Measurements from ENCODE around the gene BTRC.

DNA sequence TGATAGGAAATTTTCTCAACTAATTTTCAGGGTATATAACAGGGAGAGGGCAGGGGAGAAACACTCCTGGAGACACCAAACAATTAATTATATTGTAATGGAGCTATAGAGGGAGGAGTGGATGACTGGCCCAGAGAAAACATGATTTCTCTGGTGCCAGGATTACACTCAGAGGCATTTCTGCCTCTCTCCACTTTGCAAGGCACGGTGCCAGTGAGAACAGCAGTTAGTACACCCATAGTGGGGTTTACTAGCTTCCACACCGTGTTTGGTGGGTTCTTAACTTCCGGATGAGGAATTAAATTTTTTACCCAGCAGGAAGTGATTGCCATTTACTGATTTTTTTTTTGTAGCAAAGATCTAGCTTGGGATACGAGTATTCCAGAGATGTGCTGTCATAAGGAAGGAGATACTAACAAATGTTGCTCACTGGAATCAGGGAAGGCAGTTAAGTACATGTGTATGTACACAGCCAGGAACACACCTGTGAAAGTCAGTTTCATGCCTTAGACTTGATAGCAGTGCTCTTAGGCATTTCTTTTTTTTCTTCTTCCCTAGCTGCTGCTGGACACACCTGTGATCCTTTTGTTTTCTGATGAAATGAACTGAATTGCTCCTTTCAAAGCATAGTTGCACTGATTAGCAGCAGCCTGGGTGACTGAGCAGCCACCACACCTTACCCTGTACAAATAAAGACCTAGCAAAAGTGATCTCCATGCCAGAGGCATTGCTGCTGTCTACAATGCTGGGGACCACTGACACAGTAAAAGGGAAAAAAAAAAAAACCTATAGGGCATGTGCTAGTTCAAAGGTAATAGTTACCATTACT, 176.0 kb downstream of the BTRC start:
- TF ChIP-seq, protein P1, sequence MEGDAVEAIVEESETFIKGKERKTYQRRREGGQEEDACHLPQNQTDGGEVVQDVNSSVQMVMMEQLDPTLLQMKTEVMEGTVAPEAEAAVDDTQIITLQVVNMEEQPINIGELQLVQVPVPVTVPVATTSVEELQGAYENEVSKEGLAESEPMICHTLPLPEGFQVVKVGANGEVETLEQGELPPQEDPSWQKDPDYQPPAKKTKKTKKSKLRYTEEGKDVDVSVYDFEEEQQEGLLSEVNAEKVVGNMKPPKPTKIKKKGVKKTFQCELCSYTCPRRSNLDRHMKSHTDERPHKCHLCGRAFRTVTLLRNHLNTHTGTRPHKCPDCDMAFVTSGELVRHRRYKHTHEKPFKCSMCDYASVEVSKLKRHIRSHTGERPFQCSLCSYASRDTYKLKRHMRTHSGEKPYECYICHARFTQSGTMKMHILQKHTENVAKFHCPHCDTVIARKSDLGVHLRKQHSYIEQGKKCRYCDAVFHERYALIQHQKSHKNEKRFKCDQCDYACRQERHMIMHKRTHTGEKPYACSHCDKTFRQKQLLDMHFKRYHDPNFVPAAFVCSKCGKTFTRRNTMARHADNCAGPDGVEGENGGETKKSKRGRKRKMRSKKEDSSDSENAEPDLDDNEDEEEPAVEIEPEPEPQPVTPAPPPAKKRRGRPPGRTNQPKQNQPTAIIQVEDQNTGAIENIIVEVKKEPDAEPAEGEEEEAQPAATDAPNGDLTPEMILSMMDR (IDR thresholded peaks at IDR 0.05), result no peak
- TF ChIP-seq POLR2A (IDR thresholded peaks at IDR 0.05) (no peak), POLR2AphosphoS5 (IDR thresholded peaks at IDR 0.05) (no peak), EP300 (IDR thresholded peaks at IDR 0.05) (no peak)

Measured in sigmoid colon (tissue), 4 donors.